A673 (cell line): ENCODE data around the gene ZFYVE28. TPM values are rescaled to one million over a fixed set of nuclear protein-coding genes. Genes with fewer than 3 reads are reported as not detected.

Experiments
- BruUV-seq: library from RNA; stranded (reverse); fragments of 400-500 nt; replicated peaks from 2 replicates; lab custom pipeline; 2021; lab: Mats Ljungman, UMichigan
- CTCF ChIA-PET: fragments of 300-600 bp; sonication (Branson Sonifier 250); formaldehyde crosslinking; loops from one replicate; lab custom pipeline; 2022; ENCODE audit warnings: antibody characterized with exemption; lab: Charles Lee
- POLR2A ChIA-PET: fragments of 300-600 bp; sonication (Branson Sonifier 250); formaldehyde crosslinking; loops from one replicate; lab custom pipeline; 2022; ENCODE audit warnings: antibody characterized with exemption; ENCODE audit not compliant: low non-redundant PET; lab: Charles Lee
- DNase-seq: peaks from one replicate; pipeline ENCODE4 v3.0.0-alpha.2; 2015; ENCODE audit warnings: low spot score
- H3K27ac ChIP-seq: fragments of 200-600 bp; sonication (generic); 2 replicates; pipeline ENCODE4 v1.5.1; 2016; ENCODE audit warnings: mixed run types, low read depth, mild to moderate bottlenecking, mixed read lengths, antibody characterized with exemption, low read length; ENCODE audit not compliant: poor library complexity, severe bottlenecking
- H3K27me3 ChIP-seq: fragments of 200-600 bp; sonication (generic); replicated peaks from 2 replicates; pipeline ENCODE4 v1.6.1; 2017; ENCODE audit warnings: mixed run types, low read depth, mild to moderate bottlenecking, mixed read lengths, antibody characterized with exemption, low read length; ENCODE audit not compliant: insufficient read depth, poor library complexity
- H3K36me3 ChIP-seq: fragments of 200-600 bp; sonication (generic); 2 replicates; pipeline ENCODE4 v1.6.1; 2016; ENCODE audit warnings: mixed run types, mild to moderate bottlenecking, mixed read lengths, antibody characterized with exemption, low read length; ENCODE audit not compliant: insufficient read depth, poor library complexity, severe bottlenecking
- H3K4me1 ChIP-seq: fragments of 200-600 bp; sonication (generic); 2 replicates; pipeline ENCODE4 v1.6.1; 2017; ENCODE audit warnings: mixed run types, mild to moderate bottlenecking, mixed read lengths, antibody characterized with exemption, low read length; ENCODE audit not compliant: insufficient read depth, poor library complexity, severe bottlenecking
- H3K4me3 ChIP-seq: fragments of 200-600 bp; sonication (generic); 2 replicates; pipeline ENCODE4 v1.5.1; 2016; ENCODE audit warnings: low read depth, mixed run types, mild to moderate bottlenecking, mixed read lengths, low read length; ENCODE audit not compliant: poor library complexity, severe bottlenecking
- H3K9me3 ChIP-seq: fragments of 200-600 bp; sonication (generic); 2 replicates; pipeline ENCODE4 v1.6.1; 2016; ENCODE audit warnings: mixed run types, low read depth, mild to moderate bottlenecking, mixed read lengths, antibody characterized with exemption, low read length; ENCODE audit not compliant: poor library complexity, severe bottlenecking
- CTCF ChIP-seq: fragments of 300-800, 200-600 bp; sonication (generic); conservative IDR thresholded peaks from 2 replicates; pipeline ENCODE4 v1.5.1; 2017; ENCODE audit warnings: low read depth, mild to moderate bottlenecking, antibody characterized with exemption, low read length, moderate library complexity, mixed read lengths
- EZH2 ChIP-seq: fragments of 200-600 bp; sonication (generic); IDR thresholded peaks from 2 replicates; pipeline ENCODE4 v1.6.1; 2017; ENCODE audit warnings: borderline replicate concordance, low read depth, mild to moderate bottlenecking, mixed read lengths, antibody characterized with exemption, low read length; ENCODE audit not compliant: poor library complexity, severe bottlenecking
- intact Hi-C: fragments of 100-400 bp; cut with micrococcal nuclease; formaldehyde crosslinking; loops from one replicate; pipeline ENCODE4 v1.10.0; 2022; ENCODE audit not compliant: unreplicated experiment
- total RNA-seq: library from RNA; stranded (reverse); gene quantifications from 2 replicates; pipeline ENCODE4 v1.2.3, GENCODE V29; 2021

The ZFYVE28 gene
- total RNA-seq, 1 experiment from 2014 or later = 8.6 TPM

DNA sequence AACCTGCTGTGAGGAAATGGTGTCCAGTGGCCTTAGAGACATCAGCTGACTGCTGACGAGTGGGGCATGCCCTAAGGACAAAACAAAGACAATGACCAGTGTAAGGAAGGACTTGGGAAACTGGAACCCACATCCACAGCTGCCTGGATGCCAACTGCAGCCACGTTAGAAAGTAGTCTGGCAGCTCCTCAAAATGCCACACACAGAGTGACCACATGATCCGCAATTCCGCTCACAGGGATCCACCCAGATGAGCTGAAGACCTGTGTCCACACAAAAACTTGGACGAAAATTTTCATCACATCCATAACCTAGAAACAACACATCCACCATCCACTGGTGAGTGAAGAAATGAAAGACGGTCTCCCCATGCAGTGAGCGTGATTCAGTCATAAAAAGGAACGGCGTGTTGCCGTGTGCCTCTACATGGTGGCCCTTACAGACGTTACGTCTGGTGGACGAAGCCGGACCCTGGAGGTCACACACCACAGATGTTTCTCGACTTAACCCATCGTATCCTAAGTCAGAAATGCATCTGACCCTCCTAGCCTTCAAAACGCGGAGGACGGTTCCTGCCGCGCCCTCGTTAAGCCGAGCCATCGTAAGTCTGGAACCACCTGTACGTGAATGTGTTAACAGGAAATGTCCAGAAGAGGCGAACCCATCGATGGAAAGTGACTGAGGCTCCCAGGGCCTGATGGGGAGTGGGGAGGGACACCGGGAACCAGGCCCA lies 115.9 kb downstream of the ZFYVE28 start:
- no peak for DNase-seq
- no peak for TF ChIP-seq CTCF
- no peak for TF ChIP-seq EZH2
- CTCF ChIA-PET = interaction anchor here (0.7 kb wide), 1 partner anchor 68 kb away, joined by 8 read pairs; no protein-coding TSS in a partner anchor

GRCh38 chr4:2301806-2302205 lies 116.6 kb downstream of the ZFYVE28 start:
- DNase-seq = no peak

More for the DNA sequence above, 115.9 kb downstream of the ZFYVE28 start:
- Histone ChIP-seq H3K27ac (no peak overlapping the region), H3K36me3 (no peaks in the 10 kb centered on the region), H3K4me1 (no peaks in the 10 kb centered on the region), H3K4me3 (no peak overlapping the region), H3K27me3 (no peaks in the 10 kb centered on the region), H3K9me3 (peaks cover 6% of the 10 kb centered on the region)
- BruUV-seq = no TSS peak
- intact Hi-C loops = no loop called here
- POLR2A ChIA-PET = no interaction called here

DNA sequence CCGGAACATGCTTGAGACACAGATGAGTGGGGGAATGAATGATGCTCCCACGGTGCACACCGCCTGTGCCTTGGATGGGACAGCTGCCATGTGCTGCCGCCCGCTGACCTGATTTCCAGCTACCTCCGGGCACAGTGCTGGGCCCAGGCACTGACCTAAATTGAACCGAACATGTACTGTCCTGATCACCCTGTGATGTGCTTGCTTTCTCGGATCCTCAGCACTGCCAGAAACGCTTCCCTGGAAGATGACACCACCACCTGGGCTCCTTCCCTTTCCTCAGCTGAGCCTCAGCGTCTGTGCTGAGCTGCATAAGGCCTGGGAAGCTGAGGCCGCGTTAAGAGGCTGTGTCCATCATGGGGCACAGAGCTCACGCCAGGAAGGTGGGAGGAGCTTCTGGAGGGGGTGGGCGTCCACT lies 117.2 kb downstream of the ZFYVE28 start:
- DNase-seq = no peak
- Histone ChIP-seq H3K27me3 (no peaks in the 10 kb centered on the region), H3K4me3 (no peak overlapping the region), H3K36me3 (no peaks in the 10 kb centered on the region), H3K9me3 (no peaks in the 10 kb centered on the region), H3K27ac (no peak overlapping the region), H3K4me1 (no peaks in the 10 kb centered on the region)
- TF ChIP-seq EZH2 (no peak), CTCF (no peak)
- no TSS peak for BruUV-seq
- ChIA-PET CTCF (no interaction called here), POLR2A (no interaction called here)
- intact Hi-C loops = no loop called here

More at GRCh38 chr4:2301806-2302205, 116.6 kb downstream of the ZFYVE28 start:
- no peaks in the 10 kb centered on the region for H3K27me3 ChIP-seq
- intact Hi-C loops = no loop called here
- TF ChIP-seq EZH2 = no peak
- TF ChIP-seq CTCF = no peak
- no peaks in the 10 kb centered on the region for H3K4me1 ChIP-seq
- H3K36me3 ChIP-seq = no peaks in the 10 kb centered on the region
- POLR2A ChIA-PET = no interaction called here
- H3K9me3 ChIP-seq = peaks cover 1% of the 10 kb centered on the region
- no TSS peak for BruUV-seq
- H3K4me3 ChIP-seq = no peak overlapping the region
- H3K27ac ChIP-seq = no peak overlapping the region
- CTCF ChIA-PET = no interaction called here
